NB4 (cell line): Measurements from ENCODE around the gene MAGI2.

Experiments used
- DNase-seq: peaks from one replicate; pipeline ENCODE4 v3.0.0; 2010; ENCODE audit warnings: low read depth
- H3K4me3 ChIP-seq: one replicate; pipeline ENCODE4 v1.5.1; 2011; ENCODE audit warnings: mild to moderate bottlenecking, low read depth, low read length, moderate library complexity
- MYC ChIP-seq: IDR thresholded peaks from 2 replicates; pipeline ENCODE4 v1.6.1; 2011; ENCODE audit warnings: low read depth, low read length
- POLR2A ChIP-seq: IDR thresholded peaks from 2 replicates; pipeline ENCODE4 v1.6.1; 2011; ENCODE audit warnings: mild to moderate bottlenecking; ENCODE audit not compliant: insufficient read length; ENCODE audit errors: extremely low read depth
- TF ChIP-seq, protein P1 (sequence below): IDR thresholded peaks from one replicate; pipeline ENCODE4 v1.5.1; 2012; ENCODE audit warnings: low read depth, low read length
- TF ChIP-seq, protein P2 (sequence below): IDR thresholded peaks from 2 replicates; pipeline ENCODE4 v1.6.1; 2011; ENCODE audit warnings: low read depth, low read length

Gene MAGI2

GRCh38 chr7:79176859-79177477 lies 276.5 kb downstream of the MAGI2 start:
- DNase-seq, result peak; percentile 61
- H3K4me3 ChIP-seq, result no peak overlapping the region
- TF ChIP-seq, protein P1, sequence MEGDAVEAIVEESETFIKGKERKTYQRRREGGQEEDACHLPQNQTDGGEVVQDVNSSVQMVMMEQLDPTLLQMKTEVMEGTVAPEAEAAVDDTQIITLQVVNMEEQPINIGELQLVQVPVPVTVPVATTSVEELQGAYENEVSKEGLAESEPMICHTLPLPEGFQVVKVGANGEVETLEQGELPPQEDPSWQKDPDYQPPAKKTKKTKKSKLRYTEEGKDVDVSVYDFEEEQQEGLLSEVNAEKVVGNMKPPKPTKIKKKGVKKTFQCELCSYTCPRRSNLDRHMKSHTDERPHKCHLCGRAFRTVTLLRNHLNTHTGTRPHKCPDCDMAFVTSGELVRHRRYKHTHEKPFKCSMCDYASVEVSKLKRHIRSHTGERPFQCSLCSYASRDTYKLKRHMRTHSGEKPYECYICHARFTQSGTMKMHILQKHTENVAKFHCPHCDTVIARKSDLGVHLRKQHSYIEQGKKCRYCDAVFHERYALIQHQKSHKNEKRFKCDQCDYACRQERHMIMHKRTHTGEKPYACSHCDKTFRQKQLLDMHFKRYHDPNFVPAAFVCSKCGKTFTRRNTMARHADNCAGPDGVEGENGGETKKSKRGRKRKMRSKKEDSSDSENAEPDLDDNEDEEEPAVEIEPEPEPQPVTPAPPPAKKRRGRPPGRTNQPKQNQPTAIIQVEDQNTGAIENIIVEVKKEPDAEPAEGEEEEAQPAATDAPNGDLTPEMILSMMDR, result peak; percentile 64
- TF ChIP-seq POLR2A, result no peak
- TF ChIP-seq, protein P2, sequence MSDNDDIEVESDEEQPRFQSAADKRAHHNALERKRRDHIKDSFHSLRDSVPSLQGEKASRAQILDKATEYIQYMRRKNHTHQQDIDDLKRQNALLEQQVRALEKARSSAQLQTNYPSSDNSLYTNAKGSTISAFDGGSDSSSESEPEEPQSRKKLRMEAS, result no peak

- TF ChIP-seq, protein P1, result no peak
- TF ChIP-seq POLR2A (no peak), MYC (no peak)
- TF ChIP-seq, protein P2, result no peak
- no peak for DNase-seq
- H3K4me3 ChIP-seq, result no peak overlapping the region
These were observed 278.1 kb downstream of the MAGI2 start for GRCh38 chr7:79175374-79175773.

- TF ChIP-seq, protein P2, result no peak
- TF ChIP-seq, protein P1, result no peak
- TF ChIP-seq MYC, result no peak
- TF ChIP-seq POLR2A, result no peak
- no peak for DNase-seq
- H3K4me3 ChIP-seq, result no peak overlapping the region
These were observed 288.2 kb downstream of the MAGI2 start for GRCh38 chr7:79165225-79165624.

DNA sequence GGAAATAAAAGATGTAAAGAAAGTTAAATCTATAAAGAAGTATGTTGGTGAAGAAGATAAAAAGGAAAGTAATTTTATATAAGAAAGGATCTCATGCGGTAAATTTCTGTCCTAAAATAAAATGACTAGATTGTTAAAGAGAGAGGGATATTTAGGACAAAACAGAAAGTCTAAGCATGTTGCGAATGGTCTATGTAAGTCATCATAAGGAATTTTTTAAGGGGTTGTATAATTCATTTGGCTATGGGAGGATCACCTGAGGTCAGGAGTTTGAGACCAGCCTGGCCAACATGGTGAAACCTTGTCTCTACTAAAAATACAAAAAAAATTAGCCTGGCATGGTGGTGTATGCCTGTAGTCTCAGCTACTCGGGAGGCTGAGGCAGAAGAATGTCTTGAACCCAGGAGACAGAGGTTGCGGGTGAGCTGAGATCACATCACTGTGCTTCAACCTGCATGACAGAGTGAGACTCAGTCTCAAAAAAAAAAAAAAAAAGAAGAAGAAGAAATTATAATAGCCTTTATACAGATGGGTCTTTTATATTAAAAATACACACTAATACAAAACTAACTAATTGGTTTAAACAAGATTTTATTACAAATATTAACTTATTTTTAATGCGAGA lies 294.3 kb downstream of the MAGI2 start:
- TF ChIP-seq, protein P2, result no peak
- TF ChIP-seq MYC (no peak), POLR2A (no peak)
- TF ChIP-seq, protein P1, result no peak
- no peak for DNase-seq
- no peak overlapping the region for H3K4me3 ChIP-seq

DNA sequence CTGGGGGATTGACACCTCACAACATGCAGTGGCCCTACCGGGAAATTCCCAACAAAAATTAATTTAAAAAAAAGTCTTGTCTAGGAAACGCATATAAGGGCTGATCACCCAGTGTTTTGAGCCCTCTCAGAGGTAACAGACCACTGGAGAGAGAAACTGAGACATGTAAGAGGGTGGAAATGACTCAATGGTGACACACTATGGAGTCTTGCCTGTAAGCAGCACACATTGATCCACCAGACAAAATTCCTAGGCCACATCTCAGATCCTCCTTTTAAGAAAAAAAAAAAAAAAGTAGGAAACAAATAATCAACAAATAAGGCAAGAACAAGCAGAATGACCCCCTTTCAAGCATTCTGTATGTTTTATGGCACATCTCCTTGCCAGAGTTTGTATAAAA lies 296.2 kb downstream of the MAGI2 start:
- no peak for TF ChIP-seq MYC
- TF ChIP-seq POLR2A, result no peak
- TF ChIP-seq, protein P2, result no peak
- TF ChIP-seq, protein P1, result no peak
- H3K4me3 ChIP-seq, result no peak overlapping the region
- DNase-seq, result no peak
